ENCODE data around the gene GPR107.
A peak's percentile ranks its signal among the peaks of the same experiment; 100 is the strongest.

GPR107 gene

DNA sequence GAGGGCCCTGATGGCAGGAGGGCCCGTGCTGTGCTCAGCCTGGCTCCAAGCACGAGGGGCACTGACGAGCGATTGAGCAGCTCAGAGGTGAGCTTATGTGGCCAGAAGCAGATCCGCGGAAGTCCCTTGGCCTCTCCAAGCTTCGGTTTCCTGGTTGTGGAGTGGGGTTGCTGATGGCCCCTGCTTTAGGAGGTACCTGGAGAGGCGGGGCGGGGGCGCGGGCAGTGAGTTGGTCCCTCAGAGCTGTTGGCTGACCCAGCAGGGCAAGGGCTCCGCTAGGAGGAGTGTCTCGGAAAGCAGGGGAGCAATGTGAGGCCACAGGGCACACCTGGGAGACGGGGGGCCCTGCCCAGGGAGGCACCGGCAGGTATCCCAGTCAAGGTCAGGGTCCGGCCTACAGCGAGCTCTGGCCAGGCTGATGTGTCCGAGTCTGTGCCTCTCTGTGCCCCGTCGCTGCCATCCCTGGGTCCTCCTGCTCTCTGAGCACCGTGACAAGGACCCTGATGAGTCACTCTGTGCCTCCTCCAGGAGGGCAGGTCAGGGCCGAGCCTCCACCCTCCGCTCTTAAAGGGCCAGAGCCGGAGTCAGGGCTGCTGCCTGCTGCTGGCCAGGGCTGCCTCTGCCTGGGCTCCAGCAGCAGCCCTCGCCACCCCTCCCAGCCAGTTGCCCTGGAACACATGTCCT lies 133.3 kb downstream of the GPR107 start:
- DNase-seq = peak in 1 of 2 experiments; percentile 35

DNA sequence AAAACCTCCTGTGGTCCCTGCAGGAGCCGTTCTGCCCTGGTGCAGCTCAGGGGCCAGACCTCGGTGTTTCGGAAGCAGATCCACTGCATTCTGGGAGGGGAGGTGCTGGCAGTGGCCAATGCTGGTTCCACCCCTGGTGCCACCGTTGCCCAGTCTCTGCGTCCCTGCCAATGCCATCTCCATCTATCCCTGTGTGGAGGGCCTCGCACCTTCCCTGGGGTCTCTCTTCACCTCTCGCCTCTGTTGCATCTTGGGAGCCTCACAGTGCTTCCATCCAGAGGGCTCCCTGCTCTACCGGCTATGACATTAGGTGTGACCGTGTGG lies 133.8 kb downstream of the GPR107 start:
- no peak for DNase-seq

DNA sequence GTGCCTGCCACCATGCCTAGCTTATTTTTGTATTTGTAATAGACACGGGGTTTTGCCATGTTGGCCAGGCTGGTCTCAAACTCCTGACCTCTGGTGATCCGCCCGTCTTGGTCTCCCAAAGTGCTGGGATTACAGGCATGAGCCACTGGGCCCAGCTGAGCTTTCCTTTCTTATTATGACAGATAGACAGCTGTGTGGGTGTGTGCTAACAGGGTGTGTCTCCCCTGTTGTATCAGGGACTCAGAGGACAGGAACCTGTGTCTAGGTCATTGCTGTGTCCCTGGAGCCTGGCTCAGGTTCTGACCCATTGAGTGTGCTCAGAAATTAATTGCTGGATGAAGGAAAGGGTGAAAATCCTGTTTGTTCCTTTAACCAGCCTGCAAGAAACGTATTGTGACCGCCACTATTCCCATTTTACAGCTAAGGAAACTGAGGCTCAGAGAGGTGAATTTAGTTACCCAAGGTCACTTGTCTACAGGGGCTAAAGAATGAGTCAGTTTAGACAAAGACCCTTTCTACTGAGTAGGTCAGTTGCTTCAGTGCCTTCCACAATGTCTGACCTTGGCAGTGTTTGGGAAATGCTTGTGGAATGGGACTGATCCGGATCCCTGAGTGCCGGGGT lies 135.3 kb downstream of the GPR107 start:
- DNase-seq = no peak
